A549 (cell line): ENCODE results near the gene VPS52. TPM values are rescaled to one million over a fixed set of nuclear protein-coding genes. Genes with fewer than 3 reads are reported as not detected.
A peak's percentile ranks its signal among the peaks of the same experiment; 100 is the strongest.

Experiments
- ATAC-seq, 2 experiments: fragments of 200-7000 bp in 1 of 2; fragments of >200 bp in 1 of 2; cut with Nextera tagmentation in 1 of 2; cut with Tn5 transposase in 1 of 2; 3 replicates each; pipeline versions ENCODE4 v1.8.0 to v1.9.1; 2018 to 2020; ENCODE audit warnings: mild to moderate bottlenecking in 1 of 2, moderate library complexity in 1 of 2
- CTCF ChIA-PET: fragments of 300-600 bp; sonication (Branson Sonifier 250); formaldehyde crosslinking; extraction: SDS; loops from one replicate; lab custom pipeline; 2021; ENCODE audit warnings: antibody characterized with exemption, inconsistent platforms; lab: Yijun Ruan, JAX
- POLR2A ChIA-PET: fragments of 350-600 bp; formaldehyde crosslinking; extraction: SDS; loops from one replicate; lab custom pipeline; 2021; ENCODE audit warnings: antibody characterized with exemption, inconsistent platforms; lab: Yijun Ruan, JAX
- DNase-seq, 2 experiments: peaks; one replicate each; pipeline versions ENCODE4 v3.0.0 to v3.0.0-alpha.2; 2011 to 2016; ENCODE audit warnings: low read depth in 1 of 2, low spot score in 1 of 2
- FAIRE-seq: peaks from 2 replicates; lab custom pipeline; 2011; peaks lifted over from hg19 to GRCh38; lab: Jason Lieb, UNC
- H3K27ac ChIP-seq, 2 experiments: fragments of >200 bp; sonication (Bioruptor Twin); formaldehyde crosslinking; 3 replicates each; pipeline ENCODE4 v1.5.1; 2016 to 2017
- H3K4me1 ChIP-seq: fragments of >200 bp; sonication (Bioruptor Twin); formaldehyde crosslinking; 3 replicates; pipeline ENCODE4 v1.6.1; 2016
- H3K4me2 ChIP-seq: fragments of >200 bp; sonication (Bioruptor Twin); formaldehyde crosslinking; 3 replicates; pipeline ENCODE4 v1.6.1; 2016
- H3K4me3 ChIP-seq: fragments of >200 bp; sonication (Bioruptor Twin); formaldehyde crosslinking; 3 replicates; pipeline ENCODE4 v1.5.1; 2016
- H3K9me3 ChIP-seq: fragments of >200 bp; sonication (Bioruptor Twin); formaldehyde crosslinking; 3 replicates; pipeline ENCODE4 v1.6.1; 2016
- BCL3 ChIP-seq: fragments of >200 bp; sonication (Bioruptor Twin); formaldehyde crosslinking; IDR thresholded peaks from 3 replicates; pipeline ENCODE4 v1.6.1; 2016
- BHLHE40 ChIP-seq: IDR thresholded peaks from 2 replicates; pipeline ENCODE4 v1.6.1; 2012; ENCODE audit warnings: low read depth, low read length, inconsistent platforms
- CBX2 ChIP-seq: fragments of 200-600 bp; sonication (generic); IDR thresholded peaks from 2 replicates; pipeline ENCODE4 v1.6.1; 2016; ENCODE audit warnings: low read depth, mild to moderate bottlenecking, borderline replicate concordance
- CHD4 ChIP-seq: fragments of 200-600 bp; sonication (generic); IDR thresholded peaks from 2 replicates; pipeline ENCODE4 v1.6.1; 2016; ENCODE audit warnings: antibody characterized with exemption, mild to moderate bottlenecking, borderline replicate concordance
- ELK1 ChIP-seq: fragments of 150-350 bp; IDR thresholded peaks from 2 replicates; pipeline ENCODE4 v1.6.1; 2014; ENCODE audit warnings: low read depth, mild to moderate bottlenecking, low read length
- EP300 ChIP-seq, 2 experiments: fragments of >200 bp; sonication (Bioruptor Twin); formaldehyde crosslinking; IDR thresholded peaks; 2 replicates in 1 of 2; 3 replicates in 1 of 2; pipeline ENCODE4 v1.6.1; 2016 to 2017
- ESRRA ChIP-seq: fragments of 150-350 bp; IDR thresholded peaks from 2 replicates; pipeline ENCODE4 v1.6.1; 2014; ENCODE audit warnings: mild to moderate bottlenecking, low read length, borderline replicate concordance
- FOSL2 ChIP-seq, 2 experiments: fragments of 450-650 bp in 1 of 2; fragments of >200 bp in 1 of 2; sonication (Bioruptor Twin) in 1 of 2; formaldehyde crosslinking; IDR thresholded peaks; 2 replicates each; pipeline versions ENCODE4 v1.5.0 to v1.6.1; 2016 to 2020; ENCODE audit warnings: mild to moderate bottlenecking in 1 of 2, moderate library complexity in 1 of 2
- GATA3 ChIP-seq: IDR thresholded peaks from 2 replicates; pipeline ENCODE4 v1.6.1; 2012; ENCODE audit warnings: borderline replicate concordance
- HOXA7 ChIP-seq: fragments of 250-450 bp; sonication (Bioruptor Pico); IDR thresholded peaks from 2 replicates; pipeline ENCODE4 v1.5.0; 2020; ENCODE audit warnings: mild to moderate bottlenecking, moderate library complexity
- HOXB13 ChIP-seq: fragments of 250-450 bp; sonication (Bioruptor Pico); IDR thresholded peaks from 2 replicates; pipeline ENCODE4 v1.5.0; 2020; ENCODE audit warnings: low read depth, mild to moderate bottlenecking, moderate library complexity
- HOXB5 ChIP-seq: fragments of 250-450 bp; sonication (Bioruptor Pico); IDR thresholded peaks from 2 replicates; pipeline ENCODE4 v1.5.0; 2020; ENCODE audit warnings: mild to moderate bottlenecking, moderate library complexity
- KDM5A ChIP-seq: fragments of 200-600 bp; sonication (generic); IDR thresholded peaks from 2 replicates; pipeline ENCODE4 v1.6.1; 2016; ENCODE audit warnings: antibody characterized with exemption, mild to moderate bottlenecking
- MYC ChIP-seq: IDR thresholded peaks from 2 replicates; pipeline ENCODE4 v1.6.1; 2012; ENCODE audit warnings: mild to moderate bottlenecking, inconsistent platforms, low read length, improper control_type of control experiment, borderline replicate concordance
- PHF8 ChIP-seq: fragments of 200-600 bp; sonication (generic); IDR thresholded peaks from 2 replicates; pipeline ENCODE4 v1.6.1; 2016; ENCODE audit warnings: low read depth, mild to moderate bottlenecking, antibody characterized with exemption, moderate library complexity, borderline replicate concordance
- POLR2A ChIP-seq: IDR thresholded peaks from 2 replicates; pipeline ENCODE4 v1.6.1; 2012; ENCODE audit warnings: mild to moderate bottlenecking, low read length
- RAD21 ChIP-seq, 2 experiments: fragments of >200 bp in 1 of 2; sonication (Bioruptor Twin) in 1 of 2; formaldehyde crosslinking in 1 of 2; IDR thresholded peaks in 1 of 2; conservative IDR thresholded peaks in 1 of 2; 2 replicates in 1 of 2; 3 replicates in 1 of 2; pipeline ENCODE4 v1.6.1; 2012 to 2018; ENCODE audit warnings: inconsistent platforms in 1 of 2
- RCOR1 ChIP-seq: fragments of 150-350 bp; IDR thresholded peaks from 2 replicates; pipeline ENCODE4 v1.6.1; 2014; ENCODE audit warnings: antibody characterized with exemption, low read length, low read depth
- RFX5 ChIP-seq: fragments of 450-650 bp; IDR thresholded peaks from 2 replicates; pipeline ENCODE4 v1.7.1; 2014; ENCODE audit warnings: antibody characterized with exemption, mild to moderate bottlenecking, moderate library complexity
- RNF2 ChIP-seq: fragments of 200-600 bp; sonication (generic); IDR thresholded peaks from 2 replicates; pipeline ENCODE4 v1.6.1; 2016; ENCODE audit warnings: low read depth, mild to moderate bottlenecking, antibody characterized with exemption, moderate library complexity, borderline replicate concordance
- TP53 ChIP-seq: fragments of 250-450 bp; sonication (Bioruptor Pico); IDR thresholded peaks from 2 replicates; pipeline ENCODE4 v1.5.0; 2021; ENCODE audit warnings: mild to moderate bottlenecking, moderate library complexity
- ZFP36 ChIP-seq: fragments of 450-650 bp; IDR thresholded peaks from 2 replicates; pipeline ENCODE4 v1.6.1; 2014; ENCODE audit warnings: borderline replicate concordance; ENCODE audit not compliant: partially characterized antibody
- ZSCAN20 ChIP-seq: fragments of 250-450 bp; sonication (Bioruptor Pico); IDR thresholded peaks from 2 replicates; pipeline ENCODE4 v1.8.0; 2022; ENCODE audit warnings: mild to moderate bottlenecking, moderate library complexity
- WGBS: methylation state at CpG from one replicate; pipeline ENCODE4 v1.1.6; 2017; ENCODE audit errors: missing lambda C conversion rate; 5-methylcytosine and 5-hydroxymethylcytosine counted together
- polyA plus RNA-seq, 4 experiments: library from polyadenylated mRNA; depleted of rRNA in 3 of 4; stranded (reverse); fragments of >200 nt; fragmentation: RNase III in 1 of 4; extraction: RNeasy Plus Mini Kit Qiagen cat#74134 plus additional on column Dnase treatment in 1 of 4; gene quantifications; 2 replicates in 3 of 4; 3 replicates in 1 of 4; pipeline ENCODE4 v1.2.3, GENCODE V29; 2011 to 2017
- TF ChIP-seq, protein P1 (sequence below): fragments of >200 bp; sonication (Bioruptor Twin); formaldehyde crosslinking; IDR thresholded peaks from 3 replicates; pipeline ENCODE4 v1.5.1; 2016
- TF ChIP-seq, protein P2 (sequence below): fragments of 250-450 bp; sonication (Bioruptor Pico); IDR thresholded peaks from 2 replicates; pipeline ENCODE4 v1.5.0; 2020; ENCODE audit warnings: low read depth, mild to moderate bottlenecking, moderate library complexity
- TF ChIP-seq, protein P3 (sequence below): fragments of 200-600 bp; sonication (generic); IDR thresholded peaks from 2 replicates; pipeline ENCODE4 v1.6.1; 2016; ENCODE audit warnings: antibody characterized with exemption, mild to moderate bottlenecking, moderate library complexity
- TF ChIP-seq, protein P4 (sequence below): IDR thresholded peaks from 2 replicates; pipeline ENCODE4 v1.6.1; 2012; ENCODE audit warnings: low read depth, borderline replicate concordance

Gene VPS52
- polyA plus RNA-seq, 2 of the 4 experiments (the other 2 are of a cell fraction) = 22.8 to 38.9 TPM

DNA sequence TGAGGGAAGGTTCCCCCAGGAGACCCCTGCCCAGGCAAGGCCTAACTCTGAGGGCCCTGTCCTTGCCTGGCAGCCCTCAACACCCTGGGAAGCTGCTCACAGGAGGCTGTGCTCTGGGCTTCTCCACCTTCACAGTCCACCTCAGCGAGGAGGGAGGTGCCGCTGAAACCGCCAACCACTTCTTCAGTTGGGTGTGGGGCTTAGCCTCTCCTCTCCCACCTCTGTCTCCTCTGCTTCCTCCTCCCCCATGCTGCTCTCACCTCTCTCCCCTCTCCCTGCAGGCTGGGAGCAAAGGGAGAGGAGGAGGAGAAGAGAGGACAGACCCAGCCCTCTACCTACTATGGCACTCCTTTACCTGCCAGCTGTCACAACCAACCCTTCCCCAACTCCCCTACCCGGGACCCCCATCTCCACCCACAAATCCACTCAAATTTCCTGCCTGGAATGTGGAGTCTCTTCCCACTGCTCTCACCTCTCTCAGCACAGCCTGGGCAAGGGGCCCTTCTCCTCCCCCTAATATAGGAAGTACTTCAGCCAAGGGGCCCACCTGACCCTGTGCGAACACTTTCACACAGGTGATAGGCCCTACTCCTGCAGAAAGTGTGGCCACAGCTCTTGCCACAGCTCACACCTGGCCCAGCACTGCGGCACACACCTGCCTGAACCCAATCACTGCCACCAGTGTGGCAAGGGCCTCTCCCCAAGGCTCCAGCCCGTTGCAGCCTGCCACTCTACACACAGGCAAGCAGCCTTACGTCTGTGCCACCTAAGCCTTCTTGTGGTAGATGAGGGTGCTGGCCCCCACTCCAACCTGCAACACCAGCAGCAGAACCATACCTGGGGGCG lies 56.2 kb downstream of the VPS52 start:
- FAIRE-seq = no peak
- Histone ChIP-seq H3K9me3 (no peaks in the 10 kb centered on the region), H3K4me2 (no peak overlapping the region), H3K4me3 (no peak overlapping the region), H3K27ac (no peak overlapping the region), H3K4me1 (no peaks in the 10 kb centered on the region)
- ChIA-PET POLR2A (no interaction called here), CTCF (no interaction called here)
- TF ChIP-seq EP300 (IDR thresholded peaks at IDR 0.05) = no peak
- no peak for TF ChIP-seq ELK1
- no peak for TF ChIP-seq CHD4
- no peak for TF ChIP-seq BHLHE40
- TF ChIP-seq BCL3 = no peak
- TF ChIP-seq, protein P1, sequence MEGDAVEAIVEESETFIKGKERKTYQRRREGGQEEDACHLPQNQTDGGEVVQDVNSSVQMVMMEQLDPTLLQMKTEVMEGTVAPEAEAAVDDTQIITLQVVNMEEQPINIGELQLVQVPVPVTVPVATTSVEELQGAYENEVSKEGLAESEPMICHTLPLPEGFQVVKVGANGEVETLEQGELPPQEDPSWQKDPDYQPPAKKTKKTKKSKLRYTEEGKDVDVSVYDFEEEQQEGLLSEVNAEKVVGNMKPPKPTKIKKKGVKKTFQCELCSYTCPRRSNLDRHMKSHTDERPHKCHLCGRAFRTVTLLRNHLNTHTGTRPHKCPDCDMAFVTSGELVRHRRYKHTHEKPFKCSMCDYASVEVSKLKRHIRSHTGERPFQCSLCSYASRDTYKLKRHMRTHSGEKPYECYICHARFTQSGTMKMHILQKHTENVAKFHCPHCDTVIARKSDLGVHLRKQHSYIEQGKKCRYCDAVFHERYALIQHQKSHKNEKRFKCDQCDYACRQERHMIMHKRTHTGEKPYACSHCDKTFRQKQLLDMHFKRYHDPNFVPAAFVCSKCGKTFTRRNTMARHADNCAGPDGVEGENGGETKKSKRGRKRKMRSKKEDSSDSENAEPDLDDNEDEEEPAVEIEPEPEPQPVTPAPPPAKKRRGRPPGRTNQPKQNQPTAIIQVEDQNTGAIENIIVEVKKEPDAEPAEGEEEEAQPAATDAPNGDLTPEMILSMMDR = no peak
- TF ChIP-seq PHF8 = no peak
- no peak for TF ChIP-seq RAD21 (conservative IDR thresholded peaks at IDR 0.05 in 1 of 2, IDR thresholded peaks at IDR 0.05 in 1 of 2)
- TF ChIP-seq ZFP36 = no peak
- no peak for TF ChIP-seq HOXB5 (CRISPR knock-in tag)
- no peak for TF ChIP-seq HOXA7 (CRISPR knock-in tag)
- TF ChIP-seq RCOR1 = no peak
- no peak for TF ChIP-seq ESRRA
- no peak for TF ChIP-seq POLR2A
- no peak for TF ChIP-seq MYC
- no peak for TF ChIP-seq GATA3
- no peak for TF ChIP-seq ZSCAN20 (CRISPR knock-in tag)
- TF ChIP-seq FOSL2 (IDR thresholded peaks at IDR 0.05) = no peak
- no peak for TF ChIP-seq FOSL2 (CRISPR knock-in tag; IDR thresholded peaks at IDR 0.05)
- 72% methylated on average over 4 of the region's 9 CpGs for WGBS
- peak; percentile 8 to 25; a peak in 3 of 6 replicates for ATAC-seq
- DNase-seq = no peak

DNA sequence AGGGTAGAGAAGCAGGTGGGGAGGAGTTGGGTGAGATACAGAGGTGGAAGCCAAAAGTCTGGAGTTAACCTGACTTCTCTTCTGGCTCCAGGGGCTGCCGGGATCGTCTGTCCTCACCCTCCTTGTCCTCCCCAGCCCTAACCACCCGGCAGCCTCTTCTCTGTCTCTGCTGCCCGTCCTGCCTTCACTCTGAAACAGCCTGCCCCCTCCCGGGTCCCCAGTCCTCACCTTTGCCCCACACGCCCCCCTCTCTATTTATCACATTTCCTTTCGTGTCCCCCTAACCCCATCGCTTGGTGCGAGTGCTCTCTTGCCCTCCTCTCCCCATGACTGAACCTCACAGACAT lies 57.7 kb downstream of the VPS52 start:
- POLR2A ChIA-PET = no interaction called here
- no peak overlapping the region; a peak in 1 of 6 replicates for H3K27ac ChIP-seq
- CTCF ChIA-PET = no interaction called here
- FAIRE-seq (no peak), DNase-seq (no peak), ATAC-seq (peak in 1 of 2 experiments; percentile 10; a peak in 3 of 6 replicates)
- H3K4me1 ChIP-seq = peaks cover 3% of the 10 kb centered on the region; the same call in 1 of the 3 replicates
- H3K9me3 ChIP-seq = no peaks in the 10 kb centered on the region
- WGBS = 62% methylated on average over 4 of the region's 9 CpGs
- no peak overlapping the region for H3K4me3 ChIP-seq
- H3K4me2 ChIP-seq = peak overlapping the region; percentile 82; the same call in 2 of the 3 replicates
- no peak for TF ChIP-seq HOXB13 (CRISPR knock-in tag)
- TF ChIP-seq, protein P2, sequence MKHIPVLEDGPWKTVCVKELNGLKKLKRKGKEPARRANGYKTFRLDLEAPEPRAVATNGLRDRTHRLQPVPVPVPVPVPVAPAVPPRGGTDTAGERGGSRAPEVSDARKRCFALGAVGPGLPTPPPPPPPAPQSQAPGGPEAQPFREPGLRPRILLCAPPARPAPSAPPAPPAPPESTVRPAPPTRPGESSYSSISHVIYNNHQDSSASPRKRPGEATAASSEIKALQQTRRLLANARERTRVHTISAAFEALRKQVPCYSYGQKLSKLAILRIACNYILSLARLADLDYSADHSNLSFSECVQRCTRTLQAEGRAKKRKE (CRISPR knock-in tag) = no peak
- TF ChIP-seq, protein P3, sequence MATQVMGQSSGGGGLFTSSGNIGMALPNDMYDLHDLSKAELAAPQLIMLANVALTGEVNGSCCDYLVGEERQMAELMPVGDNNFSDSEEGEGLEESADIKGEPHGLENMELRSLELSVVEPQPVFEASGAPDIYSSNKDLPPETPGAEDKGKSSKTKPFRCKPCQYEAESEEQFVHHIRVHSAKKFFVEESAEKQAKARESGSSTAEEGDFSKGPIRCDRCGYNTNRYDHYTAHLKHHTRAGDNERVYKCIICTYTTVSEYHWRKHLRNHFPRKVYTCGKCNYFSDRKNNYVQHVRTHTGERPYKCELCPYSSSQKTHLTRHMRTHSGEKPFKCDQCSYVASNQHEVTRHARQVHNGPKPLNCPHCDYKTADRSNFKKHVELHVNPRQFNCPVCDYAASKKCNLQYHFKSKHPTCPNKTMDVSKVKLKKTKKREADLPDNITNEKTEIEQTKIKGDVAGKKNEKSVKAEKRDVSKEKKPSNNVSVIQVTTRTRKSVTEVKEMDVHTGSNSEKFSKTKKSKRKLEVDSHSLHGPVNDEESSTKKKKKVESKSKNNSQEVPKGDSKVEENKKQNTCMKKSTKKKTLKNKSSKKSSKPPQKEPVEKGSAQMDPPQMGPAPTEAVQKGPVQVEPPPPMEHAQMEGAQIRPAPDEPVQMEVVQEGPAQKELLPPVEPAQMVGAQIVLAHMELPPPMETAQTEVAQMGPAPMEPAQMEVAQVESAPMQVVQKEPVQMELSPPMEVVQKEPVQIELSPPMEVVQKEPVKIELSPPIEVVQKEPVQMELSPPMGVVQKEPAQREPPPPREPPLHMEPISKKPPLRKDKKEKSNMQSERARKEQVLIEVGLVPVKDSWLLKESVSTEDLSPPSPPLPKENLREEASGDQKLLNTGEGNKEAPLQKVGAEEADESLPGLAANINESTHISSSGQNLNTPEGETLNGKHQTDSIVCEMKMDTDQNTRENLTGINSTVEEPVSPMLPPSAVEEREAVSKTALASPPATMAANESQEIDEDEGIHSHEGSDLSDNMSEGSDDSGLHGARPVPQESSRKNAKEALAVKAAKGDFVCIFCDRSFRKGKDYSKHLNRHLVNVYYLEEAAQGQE = no peak
- TF ChIP-seq RFX5 = no peak
- TF ChIP-seq POLR2A = no peak
- TF ChIP-seq CBX2 = no peak
- no peak for TF ChIP-seq KDM5A
- no peak for TF ChIP-seq RNF2
- TF ChIP-seq ZFP36 = no peak
- TF ChIP-seq, protein P4, sequence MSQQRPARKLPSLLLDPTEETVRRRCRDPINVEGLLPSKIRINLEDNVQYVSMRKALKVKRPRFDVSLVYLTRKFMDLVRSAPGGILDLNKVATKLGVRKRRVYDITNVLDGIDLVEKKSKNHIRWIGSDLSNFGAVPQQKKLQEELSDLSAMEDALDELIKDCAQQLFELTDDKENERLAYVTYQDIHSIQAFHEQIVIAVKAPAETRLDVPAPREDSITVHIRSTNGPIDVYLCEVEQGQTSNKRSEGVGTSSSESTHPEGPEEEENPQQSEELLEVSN = no peak
- TF ChIP-seq TP53 (CRISPR knock-in tag) = no peak
